ENCODE results near the gene NR1H3. TPM values are rescaled to one million over a fixed set of nuclear protein-coding genes. Genes with fewer than 3 reads are reported as not detected.
"Not testable (repeated sequence)": the region's sequence is repeated elsewhere in the genome, so short reads cannot be mapped to it uniquely, and the experiment has no call there.

The NR1H3 gene
- total RNA-seq, 1 donor from 2014 or later, result 14.2 TPM

DNA sequence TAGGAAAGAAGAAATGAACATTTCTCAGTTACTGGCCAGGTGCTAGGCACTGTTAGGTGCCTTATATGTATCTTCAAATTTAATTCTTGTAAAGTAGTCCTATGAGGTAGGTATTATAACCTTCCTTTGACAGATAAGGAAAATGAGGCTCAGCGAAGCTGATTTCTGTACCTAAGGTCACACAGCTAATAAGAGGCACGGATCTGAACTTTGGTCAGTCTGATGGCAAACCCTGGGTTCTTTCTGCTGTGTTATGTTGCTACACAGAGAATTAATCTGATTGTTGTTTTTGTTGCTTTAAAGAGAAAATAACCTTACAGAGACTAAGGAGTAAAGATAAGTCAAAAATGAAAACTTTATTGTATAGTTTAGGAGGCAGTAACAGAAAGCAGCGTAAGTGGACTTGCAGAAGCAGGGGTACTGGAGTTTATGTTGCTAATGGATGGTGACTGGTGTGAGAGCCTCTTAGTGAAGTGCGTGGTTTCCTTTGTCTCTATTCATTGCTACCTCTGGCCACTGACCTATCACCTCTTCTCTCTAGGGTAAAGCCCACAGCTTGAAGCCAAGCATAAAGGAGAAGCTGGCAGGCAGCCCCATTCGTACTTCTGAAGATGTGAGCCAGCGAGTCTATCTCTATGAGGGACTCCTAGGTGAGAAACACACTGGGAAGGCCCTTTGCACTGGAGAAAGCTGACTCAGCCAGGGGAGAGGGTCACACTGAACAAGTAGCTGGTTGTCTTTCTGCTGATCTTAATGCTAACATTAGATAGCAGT, 50.4 kb downstream of the NR1H3 start:
- no peak overlapping the region for H3K27ac Mint-ChIP-seq
- H3K9me3 Mint-ChIP-seq, result no peaks in the 10 kb centered on the region
- peaks cover 25% of the 10 kb centered on the region for H3K36me3 Mint-ChIP-seq
- TF ChIP-seq, protein P1, sequence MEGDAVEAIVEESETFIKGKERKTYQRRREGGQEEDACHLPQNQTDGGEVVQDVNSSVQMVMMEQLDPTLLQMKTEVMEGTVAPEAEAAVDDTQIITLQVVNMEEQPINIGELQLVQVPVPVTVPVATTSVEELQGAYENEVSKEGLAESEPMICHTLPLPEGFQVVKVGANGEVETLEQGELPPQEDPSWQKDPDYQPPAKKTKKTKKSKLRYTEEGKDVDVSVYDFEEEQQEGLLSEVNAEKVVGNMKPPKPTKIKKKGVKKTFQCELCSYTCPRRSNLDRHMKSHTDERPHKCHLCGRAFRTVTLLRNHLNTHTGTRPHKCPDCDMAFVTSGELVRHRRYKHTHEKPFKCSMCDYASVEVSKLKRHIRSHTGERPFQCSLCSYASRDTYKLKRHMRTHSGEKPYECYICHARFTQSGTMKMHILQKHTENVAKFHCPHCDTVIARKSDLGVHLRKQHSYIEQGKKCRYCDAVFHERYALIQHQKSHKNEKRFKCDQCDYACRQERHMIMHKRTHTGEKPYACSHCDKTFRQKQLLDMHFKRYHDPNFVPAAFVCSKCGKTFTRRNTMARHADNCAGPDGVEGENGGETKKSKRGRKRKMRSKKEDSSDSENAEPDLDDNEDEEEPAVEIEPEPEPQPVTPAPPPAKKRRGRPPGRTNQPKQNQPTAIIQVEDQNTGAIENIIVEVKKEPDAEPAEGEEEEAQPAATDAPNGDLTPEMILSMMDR (conservative IDR thresholded peaks at IDR 0.05), result no peak
- H3K4me1 Mint-ChIP-seq (ENCODE audit: unreplicated experiment), result no peaks in the 10 kb centered on the region
- no peak for DNase-seq (ENCODE audit: extremely low spot score, unreplicated experiment)
- no peaks in the 10 kb centered on the region for H3K27me3 Mint-ChIP-seq
- no peak overlapping the region for H3K4me3 Mint-ChIP-seq

GRCh38 chr11:47314992-47315391, 57.2 kb downstream of the NR1H3 start:
- H3K4me1 Mint-ChIP-seq (ENCODE audit: unreplicated experiment), result no peaks in the 10 kb centered on the region
- H3K9me3 Mint-ChIP-seq, result no peaks in the 10 kb centered on the region
- no peak for DNase-seq (ENCODE audit: extremely low spot score, unreplicated experiment)
- H3K27me3 Mint-ChIP-seq, result no peaks in the 10 kb centered on the region
- H3K4me3 Mint-ChIP-seq, result no peak overlapping the region
- peaks cover 4% of the 10 kb centered on the region for H3K36me3 Mint-ChIP-seq
- TF ChIP-seq, protein P1 (conservative IDR thresholded peaks at IDR 0.05), result no peak
- no peak overlapping the region for H3K27ac Mint-ChIP-seq

- not testable (repeated sequence) for H3K27ac Mint-ChIP-seq; H3K9me3 Mint-ChIP-seq; H3K4me3 Mint-ChIP-seq; H3K36me3 Mint-ChIP-seq; H3K4me1 Mint-ChIP-seq (ENCODE audit: unreplicated experiment); H3K27me3 Mint-ChIP-seq
- DNase-seq (ENCODE audit: extremely low spot score, unreplicated experiment), result peak; percentile 40
Measured at GRCh38 chr11:47316501-47316900, 58.7 kb downstream of the NR1H3 start.

GRCh38 chr11:47317064-47317828, 59.5 kb downstream of the NR1H3 start:
- no peaks in the 10 kb centered on the region for H3K4me1 Mint-ChIP-seq (ENCODE audit: unreplicated experiment)
- no peak for DNase-seq (ENCODE audit: extremely low spot score, unreplicated experiment)
- H3K36me3 Mint-ChIP-seq, result peaks cover 12% of the 10 kb centered on the region
- H3K9me3 Mint-ChIP-seq, result no peaks in the 10 kb centered on the region
- TF ChIP-seq, protein P1 (conservative IDR thresholded peaks at IDR 0.05), result no peak
- no peak overlapping the region for H3K27ac Mint-ChIP-seq
- no peaks in the 10 kb centered on the region for H3K27me3 Mint-ChIP-seq
- H3K4me3 Mint-ChIP-seq, result no peak overlapping the region

- no peak for DNase-seq (ENCODE audit: extremely low spot score, unreplicated experiment)
- TF ChIP-seq, protein P1 (conservative IDR thresholded peaks at IDR 0.05), result no peak
- Mint-ChIP-seq H3K4me3 (no peak overlapping the region), H3K9me3 (no peaks in the 10 kb centered on the region), H3K27ac (no peak overlapping the region), H3K27me3 (no peaks in the 10 kb centered on the region), H3K4me1 (ENCODE audit: unreplicated experiment) (no peaks in the 10 kb centered on the region), H3K36me3 (peaks cover 12% of the 10 kb centered on the region)
Measured at GRCh38 chr11:47318166-47318565, 60.4 kb downstream of the NR1H3 start.

Other genes with a start within 250 kb of the NR1H3 start
- gene ARFGAP2, start 81.1 kb upstream of the NR1H3 start, total RNA-seq (ENCODE audit: low replicate concordance), result 99.9 and 103 TPM in 2 replicates
- gene PACSIN3, start 71.6 kb upstream of the NR1H3 start, total RNA-seq (ENCODE audit: low replicate concordance), result 52.5 and 77.2 TPM in 2 replicates
- 40.0 and 50.1 TPM in 2 replicates for gene DDB2, start 43.0 kb upstream of the NR1H3 start, total RNA-seq (ENCODE audit: low replicate concordance)
- 41.1 and 42.2 TPM in 2 replicates for gene ACP2, start 9.2 kb upstream of the NR1H3 start, total RNA-seq (ENCODE audit: low replicate concordance)
- gene MADD, start 12.1 kb downstream of the NR1H3 start, total RNA-seq (ENCODE audit: low replicate concordance), result 41.1 and 47.7 TPM in 2 replicates
- gene MYBPC3, start 94.7 kb downstream of the NR1H3 start, total RNA-seq (ENCODE audit: low replicate concordance), result 0.40 and 1.8 TPM in 2 replicates
- not detected in 2 replicates for gene SPI1, start 120.6 kb downstream of the NR1H3 start, total RNA-seq (ENCODE audit: low replicate concordance)
- 28.7 and 44.8 TPM in 2 replicates for gene SLC39A13, start 150.6 kb downstream of the NR1H3 start, total RNA-seq (ENCODE audit: low replicate concordance)
- 104 and 141 TPM in 2 replicates for gene PSMC3, start 168.4 kb downstream of the NR1H3 start, total RNA-seq (ENCODE audit: low replicate concordance)
- 0.19 and 0.39 TPM in 2 replicates for gene RAPSN, start 191.1 kb downstream of the NR1H3 start, total RNA-seq (ENCODE audit: low replicate concordance)

All from type B pancreatic cell (in vitro differentiated cells).